HG03045 (cell line): ENCODE results near the gene TRMT61B.

Experiments
- ATAC-seq: cut with Tn5 transposase; IDR thresholded peaks from one replicate; pipeline ENCODE4 v1.9.1; 2021; ENCODE audit warnings: mild to moderate bottlenecking, moderate library complexity; ENCODE audit not compliant: unreplicated experiment

The TRMT61B gene

DNA sequence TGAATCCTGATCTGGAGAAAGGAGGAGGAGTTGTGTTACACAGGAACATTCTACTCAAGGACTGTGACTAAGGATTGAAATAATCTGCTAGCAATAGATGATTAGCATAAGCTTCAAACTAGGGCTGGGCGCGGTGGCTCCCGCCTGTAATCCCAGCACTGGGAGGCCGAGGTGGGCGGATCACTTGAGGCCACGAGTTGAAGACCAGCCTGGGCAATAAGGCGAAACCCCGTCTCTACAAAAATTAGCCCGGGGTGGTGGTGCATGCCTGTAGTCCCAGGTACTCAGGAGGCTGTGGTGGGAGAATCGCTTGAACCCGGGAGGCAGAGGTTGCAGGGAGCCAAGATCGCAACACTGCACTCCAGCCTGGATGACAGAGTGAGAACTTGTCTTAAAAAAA is 1.5 kb downstream of the TRMT61B start:
- no peak for ATAC-seq

DNA sequence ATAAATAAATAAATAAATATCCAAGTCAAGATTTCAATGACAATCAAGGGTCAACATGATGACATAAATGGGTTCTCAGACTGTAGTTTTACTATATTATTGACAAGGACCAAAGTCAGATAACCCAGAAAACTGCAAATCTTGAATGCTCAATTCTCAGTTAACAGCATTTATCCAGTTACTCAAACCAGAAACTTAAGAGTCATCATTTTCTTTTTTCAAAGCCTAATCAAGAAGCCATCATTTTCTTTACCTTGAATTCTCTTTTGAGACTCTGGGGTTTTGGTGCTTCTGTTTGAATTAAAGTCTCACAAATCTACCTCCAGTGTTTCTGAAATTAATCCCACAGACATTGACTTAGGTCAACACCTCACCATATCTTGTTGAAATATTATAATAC is 14.1 kb downstream of the TRMT61B start:
- no peak for ATAC-seq

DNA sequence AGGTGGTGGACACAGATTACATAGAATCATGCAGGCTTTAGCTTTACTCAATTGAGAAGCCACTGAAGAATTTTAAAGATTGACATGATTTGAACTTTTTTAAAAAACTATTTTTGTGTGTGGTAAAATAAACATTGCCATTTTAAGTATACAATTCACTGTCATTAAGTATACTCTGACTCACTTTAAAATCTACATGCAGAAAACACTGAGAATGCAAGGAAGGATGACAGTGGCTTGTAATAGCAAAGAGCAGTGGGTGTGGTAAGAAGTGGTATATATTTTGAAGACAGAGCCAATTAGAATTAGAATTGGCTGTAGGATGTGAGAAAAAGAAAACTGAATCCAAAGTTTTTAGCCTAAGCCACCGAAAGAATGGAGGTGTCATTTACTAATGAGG is 14.9 kb downstream of the TRMT61B start:
- no peak for ATAC-seq

DNA sequence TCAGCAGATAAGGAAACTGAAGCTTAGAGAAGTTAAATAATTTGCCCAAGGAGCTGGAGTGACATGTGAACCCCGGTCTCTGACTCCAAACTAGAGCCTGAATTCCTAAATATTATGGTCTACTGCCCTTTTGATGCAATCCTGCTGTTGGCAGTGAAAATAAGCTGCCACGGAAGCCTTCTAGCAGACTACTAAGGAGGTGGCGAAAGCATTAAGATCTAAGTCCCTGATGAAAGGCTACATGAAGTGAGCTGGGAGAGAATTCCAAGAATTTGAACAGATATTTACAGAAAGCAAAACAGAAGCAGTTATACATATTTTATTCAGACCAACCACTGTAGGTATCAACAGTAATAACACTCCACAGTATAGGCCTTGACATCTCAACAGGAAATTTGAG is 28.1 kb downstream of the TRMT61B start:
- ATAC-seq, result no peak

DNA sequence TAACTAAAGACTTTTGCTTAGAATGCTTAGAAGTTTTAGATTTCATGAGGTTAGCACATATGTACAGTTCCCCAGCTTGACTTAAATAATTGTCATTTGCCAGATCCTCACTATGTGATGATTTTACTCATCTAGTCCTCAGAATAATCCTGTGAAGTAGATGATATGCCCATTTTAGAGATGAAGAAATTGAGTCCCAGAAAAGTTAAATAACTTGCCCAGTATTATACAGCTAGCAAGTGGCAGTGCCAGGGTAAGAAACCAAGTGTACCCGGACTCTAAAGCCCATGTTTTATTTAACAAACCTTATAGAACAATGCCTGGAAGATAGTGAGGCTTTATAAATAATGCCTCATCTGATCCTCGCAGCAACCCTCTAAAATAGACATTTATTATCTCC is 31.1 kb downstream of the TRMT61B start:
- no peak for ATAC-seq

DNA sequence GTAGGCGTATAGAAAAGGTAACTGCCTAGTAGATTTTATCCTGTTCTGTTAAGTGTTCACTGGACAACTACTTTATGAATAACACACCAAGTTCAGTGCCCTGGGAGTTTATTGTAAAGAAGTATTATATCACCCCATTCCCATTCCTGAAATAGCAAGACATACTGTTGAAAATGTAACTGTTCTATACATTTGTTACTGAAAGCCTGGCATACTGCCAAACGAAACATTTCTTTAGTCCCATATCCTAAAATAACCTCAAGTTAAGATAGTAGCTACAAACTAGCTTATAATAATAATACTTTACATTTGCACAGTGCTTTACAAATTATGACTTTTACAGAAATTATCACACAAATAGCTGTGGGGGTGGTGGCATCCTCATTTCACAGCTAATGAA is 34.3 kb downstream of the TRMT61B start:
- no peak for ATAC-seq

DNA sequence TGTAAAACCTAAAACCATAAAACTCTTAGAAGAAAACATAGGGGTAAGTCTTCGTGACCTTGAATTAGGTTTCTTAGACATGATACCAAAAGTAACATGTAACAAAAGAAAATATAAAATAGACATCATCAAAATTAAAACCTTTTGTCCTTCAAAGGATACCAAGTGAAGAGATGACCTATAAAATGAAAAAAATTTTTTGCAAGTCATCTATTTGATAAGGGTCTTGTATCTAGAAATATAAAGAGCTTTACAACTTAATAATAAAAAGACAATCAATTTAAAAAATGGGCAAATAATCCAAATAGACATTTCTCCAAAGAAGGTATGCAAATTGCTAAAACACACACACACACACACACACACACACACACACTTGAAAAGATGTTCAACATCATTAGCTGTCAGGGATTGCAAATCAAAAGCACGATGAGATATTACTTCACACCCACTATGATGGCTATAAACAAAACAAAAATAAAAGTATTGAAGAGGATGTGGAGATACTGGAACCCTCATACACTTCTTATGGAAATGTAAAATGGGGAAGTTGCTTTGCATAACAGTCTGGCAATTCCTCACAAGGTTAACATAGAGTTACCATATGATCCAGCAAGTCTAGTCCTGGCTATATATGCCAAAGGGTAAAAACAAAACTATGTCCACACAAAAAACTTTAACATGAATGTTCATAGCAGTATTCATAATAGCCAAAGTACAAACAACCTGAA is 36.2 kb downstream of the TRMT61B start:
- ATAC-seq, result no peak

DNA sequence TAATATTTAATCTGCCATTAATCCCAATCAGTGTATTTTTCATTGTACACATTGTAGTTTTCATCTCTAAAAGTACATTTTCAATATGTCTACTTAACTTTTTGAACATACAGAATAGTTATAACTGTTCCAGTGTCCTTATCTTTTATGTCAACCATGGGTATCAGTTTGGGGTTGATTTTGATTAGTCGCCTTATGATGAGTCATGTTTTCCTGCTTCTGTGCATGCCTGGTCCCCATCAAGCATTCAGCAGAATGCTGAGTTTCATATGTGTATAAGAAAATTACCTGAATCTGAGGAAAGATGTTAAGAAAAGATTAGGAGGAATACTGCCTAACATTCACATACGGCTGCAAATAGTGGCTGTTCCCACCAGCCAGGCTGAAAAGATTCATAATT is 41.7 kb downstream of the TRMT61B start:
- ATAC-seq, result no peak

DNA sequence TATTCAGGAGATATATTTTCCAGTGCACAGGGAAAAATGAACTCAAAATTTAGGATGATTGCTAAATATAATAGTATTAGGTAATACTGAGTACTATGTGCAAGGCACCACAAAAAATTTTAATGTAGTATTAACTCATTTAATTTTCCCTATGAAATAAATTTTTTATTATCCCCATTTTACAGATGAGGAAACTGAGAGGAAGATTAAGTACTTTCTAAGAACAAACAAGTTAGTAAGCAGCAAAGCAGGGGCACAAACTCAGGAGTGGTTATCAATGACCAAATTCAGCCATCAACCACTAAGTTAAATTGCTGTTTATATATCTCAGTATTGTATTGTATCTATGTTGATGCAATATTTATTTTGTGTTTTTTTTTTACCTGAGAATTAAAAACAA is 45.2 kb downstream of the TRMT61B start:
- no peak for ATAC-seq

DNA sequence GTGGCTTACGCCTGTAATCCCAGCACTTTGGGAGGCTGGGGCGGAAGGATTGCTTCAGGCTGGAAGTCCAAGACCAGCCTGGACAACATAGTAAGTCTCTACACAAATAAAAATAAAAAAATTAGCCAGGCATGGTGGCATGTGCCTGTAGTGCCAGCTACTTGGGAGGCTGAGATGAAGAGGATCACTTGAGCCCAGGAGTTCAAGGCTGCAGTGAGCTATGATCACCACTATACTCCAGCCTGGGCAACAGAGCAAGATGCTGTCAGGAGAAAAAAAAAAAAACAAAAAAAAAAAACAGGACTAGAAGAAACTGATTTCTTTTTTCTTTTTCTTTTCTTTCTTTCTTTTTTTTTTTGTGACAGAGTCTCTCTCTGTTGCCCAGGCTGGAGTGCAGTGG is 45.9 kb downstream of the TRMT61B start:
- ATAC-seq, result no peak

DNA sequence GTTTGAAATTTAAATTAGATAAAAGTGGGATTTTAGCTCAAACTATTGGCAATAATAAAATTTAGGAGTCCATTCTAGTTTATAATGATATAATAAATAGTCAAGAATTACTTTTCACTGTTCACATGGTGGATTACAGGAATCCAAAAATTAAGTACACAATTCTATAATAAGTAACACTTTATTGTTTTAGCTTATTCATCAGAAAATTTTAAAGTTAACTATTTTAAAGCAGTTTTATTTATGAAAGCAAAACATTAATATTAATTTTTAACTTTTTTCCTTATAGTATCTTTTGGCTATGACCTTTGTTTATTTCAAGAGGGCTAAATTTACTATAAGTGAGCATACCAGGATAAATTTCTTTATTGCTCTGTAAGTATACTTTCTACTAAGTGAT is 48.1 kb downstream of the TRMT61B start:
- ATAC-seq, result no peak

DNA sequence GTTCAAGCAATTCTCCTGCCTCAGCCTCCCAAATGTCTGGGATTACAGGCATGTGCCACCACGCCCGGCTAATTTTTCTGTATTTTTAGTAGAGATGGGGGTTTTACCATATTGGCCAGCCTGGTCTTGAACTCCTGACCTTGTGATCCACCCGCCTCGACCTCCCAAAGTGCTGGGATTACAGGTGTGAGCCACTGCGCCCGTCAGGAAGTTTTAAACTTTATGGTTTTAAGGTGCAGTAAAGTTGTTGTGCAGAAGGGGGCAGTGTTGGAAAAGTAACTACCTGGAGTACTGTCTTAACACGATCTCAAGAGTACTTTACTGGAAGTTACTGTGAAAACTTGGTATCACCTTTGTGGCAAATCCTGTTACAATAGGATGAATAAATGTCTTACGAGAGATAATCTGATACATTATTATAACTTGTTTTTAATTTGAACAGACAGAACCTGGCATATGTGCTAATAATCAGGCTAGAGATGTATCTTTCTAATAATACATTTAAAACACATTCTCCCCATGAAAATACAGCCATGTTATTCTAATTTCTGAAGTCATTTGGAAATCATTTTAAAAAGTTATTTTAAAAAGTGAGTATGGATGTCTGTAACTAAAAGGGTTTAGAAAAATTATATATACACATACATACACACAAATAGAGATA is 48.7 kb downstream of the TRMT61B start:
- no peak for ATAC-seq

DNA sequence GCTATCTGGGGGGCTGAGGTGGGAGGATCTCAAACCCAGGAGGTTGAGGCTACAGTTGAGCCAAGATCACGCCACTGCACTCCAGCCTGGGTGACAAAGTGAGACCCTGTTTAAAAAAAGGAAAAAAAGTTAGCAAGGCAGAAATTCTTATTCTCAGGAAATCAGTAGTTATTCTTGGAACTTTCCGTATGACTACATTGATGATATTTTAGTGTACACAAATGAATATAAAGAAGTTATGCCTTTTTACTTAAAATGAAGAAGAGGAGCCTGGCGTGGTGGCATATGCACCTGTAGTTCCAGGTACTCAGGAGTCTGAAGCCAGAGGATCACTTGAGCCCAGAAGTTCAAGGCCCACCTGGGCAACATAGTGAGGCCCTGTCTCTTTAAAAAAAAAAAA is 52.1 kb downstream of the TRMT61B start:
- ATAC-seq, result no peak

DNA sequence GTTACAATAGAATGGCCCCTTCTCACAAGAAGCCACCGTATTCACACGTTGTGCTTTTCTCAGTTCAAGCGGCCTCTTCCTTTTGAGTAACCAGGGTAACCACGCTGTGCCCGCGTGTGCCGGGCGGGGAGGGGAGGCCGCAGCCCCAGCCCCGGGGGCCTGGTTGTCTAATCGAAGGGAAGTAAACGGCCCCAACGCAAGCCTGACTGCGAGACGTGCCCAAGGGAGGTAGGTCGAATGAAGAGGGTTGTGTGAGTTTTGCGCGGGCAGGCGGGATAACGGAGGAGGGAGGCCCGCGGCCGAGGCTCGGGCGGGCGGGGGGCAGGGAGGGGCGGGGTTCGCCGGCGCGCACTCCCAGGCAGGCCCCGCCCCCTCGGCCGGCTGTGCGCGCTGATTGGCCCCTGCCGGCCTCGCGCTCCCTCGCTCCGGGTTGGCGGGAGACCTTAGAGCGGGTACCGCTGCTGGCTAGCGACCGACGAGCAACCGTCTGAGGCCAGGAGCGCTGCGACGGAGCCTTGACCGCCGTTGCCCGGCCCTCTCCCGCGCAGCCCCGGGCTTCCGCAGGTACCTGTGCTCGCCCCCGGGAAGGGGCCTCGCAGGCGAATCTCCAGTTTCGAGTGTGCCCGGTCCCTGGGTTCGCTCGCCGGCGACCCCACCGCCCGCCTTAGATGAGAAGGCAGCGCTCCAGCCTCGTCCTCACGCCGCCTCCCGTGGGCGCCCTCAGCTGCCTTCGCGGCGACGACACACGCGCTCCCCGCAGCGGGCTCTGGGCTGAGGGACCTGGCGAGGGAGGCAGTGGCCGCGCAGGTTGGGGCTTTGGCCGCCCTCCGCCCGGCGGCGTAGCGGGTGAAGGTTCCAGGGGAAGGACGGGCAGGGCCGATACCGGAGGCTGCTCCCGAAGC is 59.5 kb downstream of the TRMT61B start, which contains the start of gene SPDYA:
TSS of gene SPDYA (plus strand) at position 451 of the 902 bp plus-strand sequence. CDS start 5,181 bp downstream, outside the sequence.
- ATAC-seq, result peak; percentile 83

DNA sequence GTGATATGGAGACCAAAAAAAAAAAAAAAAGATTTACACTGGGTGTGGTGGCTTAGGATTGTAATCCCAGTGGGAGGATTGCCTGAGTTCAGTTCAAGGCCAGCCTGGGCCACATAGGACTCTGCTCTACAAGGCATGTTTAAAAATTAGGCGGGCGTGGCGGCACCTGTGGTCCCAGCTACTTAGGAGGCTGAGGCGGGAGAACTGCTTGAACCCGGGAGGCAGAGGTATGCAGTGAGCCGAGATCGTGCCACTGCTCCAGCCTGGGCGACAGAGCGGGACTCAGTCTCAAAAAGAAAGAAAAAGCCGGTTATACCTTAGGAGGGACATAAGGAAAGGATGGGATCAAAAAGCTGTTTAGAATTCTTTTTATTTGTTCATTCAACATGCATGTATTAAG is 60.2 kb downstream of the TRMT61B start:
- no peak for ATAC-seq

DNA sequence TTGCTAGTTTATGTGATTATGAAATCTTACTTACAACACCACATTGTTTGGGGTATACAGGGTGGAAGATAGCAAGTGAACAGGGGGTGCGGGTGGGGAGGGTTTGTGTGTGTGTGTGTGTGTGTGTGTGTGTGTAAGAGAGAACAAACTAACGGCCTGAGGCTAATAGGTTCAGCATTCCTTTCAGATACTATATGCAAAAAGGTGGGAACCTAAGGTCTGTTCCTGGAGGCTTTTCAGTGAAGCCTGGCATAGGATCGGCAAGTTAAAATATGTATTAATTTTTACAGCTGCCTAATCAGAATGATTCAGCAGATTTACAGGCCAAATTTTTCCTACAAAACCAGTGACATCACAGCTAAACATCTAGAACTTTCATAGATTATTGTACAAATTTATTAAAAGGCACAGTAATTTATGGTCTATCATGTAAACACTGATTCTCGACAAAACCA is 67.1 kb downstream of the TRMT61B start:
- ATAC-seq, result no peak

DNA sequence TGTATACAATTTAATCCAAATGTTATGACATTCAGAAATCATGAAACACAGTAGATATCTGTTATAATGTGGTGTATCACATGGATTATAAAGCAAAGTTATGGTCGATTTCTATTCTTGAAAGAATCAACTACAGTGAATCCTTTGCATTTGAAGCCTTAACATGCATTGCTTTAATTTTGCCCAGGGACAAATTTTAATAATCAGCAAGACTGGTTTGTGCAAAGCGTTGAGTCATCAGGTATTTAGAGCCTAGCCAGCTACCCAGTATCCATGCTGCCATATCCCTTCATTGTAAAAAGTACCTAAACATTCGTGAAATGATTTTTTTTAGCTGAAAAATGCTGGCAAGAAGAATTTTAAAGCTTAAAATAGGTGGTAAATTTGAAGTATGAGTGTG is 68.4 kb downstream of the TRMT61B start:
- no peak for ATAC-seq
